VCaP (cell line): ENCODE results near the gene SFSWAP.
"Not testable (repeated sequence)": the region's sequence is repeated elsewhere in the genome, so short reads cannot be mapped to it uniquely, and the experiment has no call there.

Source experiments
- H3K27ac ChIP-seq: fragments of 450-650 bp; 2 replicates; pipeline ENCODE4 v1.5.1; 2017
- CTCF ChIP-seq: fragments of 450-650 bp; conservative IDR thresholded peaks from 2 replicates; pipeline ENCODE4 v1.5.1; 2017; ENCODE audit warnings: mild to moderate bottlenecking, moderate library complexity

SFSWAP gene

GRCh38 chr12:131735476-131736445 is 24.9 kb downstream of the SFSWAP start:
- no peak for TF ChIP-seq CTCF
- H3K27ac ChIP-seq: no peak overlapping the region

DNA sequence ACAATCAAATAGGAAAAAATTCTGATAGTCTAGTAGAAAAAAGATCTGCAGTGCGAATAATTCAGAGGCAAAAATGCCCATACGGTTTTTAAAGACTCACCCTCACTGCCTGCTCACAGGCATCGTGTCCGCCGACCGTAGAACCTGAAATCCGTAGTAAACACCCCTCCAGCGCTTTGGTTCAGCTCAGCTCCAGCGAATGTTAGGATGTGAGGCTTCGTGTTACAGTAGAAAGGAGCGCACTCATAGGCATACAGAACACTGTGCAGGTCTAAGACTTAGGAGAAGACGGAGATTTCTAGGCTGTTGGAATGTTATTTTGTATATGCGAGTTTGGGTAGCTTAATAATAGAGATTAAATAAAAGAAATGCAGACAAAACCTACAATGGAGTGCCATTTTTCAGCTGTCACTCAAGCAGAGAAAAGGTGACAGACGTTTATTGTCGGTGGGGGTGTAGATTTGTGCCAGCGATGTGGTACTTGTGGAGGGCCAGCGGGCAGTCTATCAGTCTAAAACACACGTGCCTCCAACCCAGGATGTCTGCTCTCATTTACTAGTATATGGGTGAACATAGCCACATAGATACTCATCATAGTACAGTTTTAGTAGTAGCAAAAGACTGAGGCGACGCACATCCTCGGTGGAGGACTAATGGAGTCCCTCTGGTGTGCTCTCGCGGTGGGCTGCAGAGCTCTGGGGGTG is 25.7 kb downstream of the SFSWAP start:
- no peak for TF ChIP-seq CTCF
- no peak overlapping the region for H3K27ac ChIP-seq

- TF ChIP-seq CTCF: no peak
Observed at GRCh38 chr12:131737150-131737827, 26.4 kb downstream of the SFSWAP start.

DNA sequence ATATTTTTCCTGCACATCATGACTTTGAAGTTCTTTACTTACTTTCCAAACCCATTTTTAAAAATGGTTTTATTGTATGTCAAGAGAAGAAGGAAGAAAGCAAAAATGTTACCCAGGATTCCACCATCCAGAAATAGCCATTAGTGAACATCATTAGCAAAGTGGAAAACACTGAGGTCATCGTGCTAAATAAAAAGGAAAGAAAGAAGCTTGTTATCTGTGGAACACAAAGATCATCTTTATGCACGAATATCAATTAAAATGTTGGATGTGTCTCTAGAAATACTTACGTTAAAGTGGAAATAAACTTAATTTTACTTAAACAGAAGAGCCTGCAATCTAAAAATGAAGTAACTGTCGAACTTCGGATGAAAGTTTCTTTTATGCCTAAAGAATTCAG is 27.3 kb downstream of the SFSWAP start:
- TF ChIP-seq CTCF: no peak
- no peak overlapping the region for H3K27ac ChIP-seq

More at GRCh38 chr12:131737150-131737827, 26.4 kb downstream of the SFSWAP start:
- no peak overlapping the region for H3K27ac ChIP-seq

DNA sequence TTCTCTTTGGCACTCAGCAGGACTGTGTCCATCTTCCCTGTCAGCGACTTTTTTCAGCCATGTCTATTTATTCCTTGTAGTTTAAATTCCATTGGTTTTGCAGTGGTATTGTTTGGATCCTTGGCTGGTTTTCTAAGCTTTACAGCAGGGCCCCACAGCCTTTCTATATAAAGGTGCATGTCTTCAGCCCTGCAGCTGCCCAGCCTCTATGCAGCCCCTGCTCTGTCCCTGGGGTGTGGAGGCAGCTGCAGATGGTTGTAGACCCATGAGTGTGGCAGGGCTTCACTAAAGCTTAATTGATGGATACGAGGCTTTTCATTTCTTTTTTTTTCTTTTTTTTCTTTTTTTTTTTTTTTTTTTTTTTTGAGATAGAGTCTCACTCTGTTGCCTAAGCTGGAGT is 29.7 kb downstream of the SFSWAP start:
- TF ChIP-seq CTCF: no peak
- no peak overlapping the region for H3K27ac ChIP-seq

DNA sequence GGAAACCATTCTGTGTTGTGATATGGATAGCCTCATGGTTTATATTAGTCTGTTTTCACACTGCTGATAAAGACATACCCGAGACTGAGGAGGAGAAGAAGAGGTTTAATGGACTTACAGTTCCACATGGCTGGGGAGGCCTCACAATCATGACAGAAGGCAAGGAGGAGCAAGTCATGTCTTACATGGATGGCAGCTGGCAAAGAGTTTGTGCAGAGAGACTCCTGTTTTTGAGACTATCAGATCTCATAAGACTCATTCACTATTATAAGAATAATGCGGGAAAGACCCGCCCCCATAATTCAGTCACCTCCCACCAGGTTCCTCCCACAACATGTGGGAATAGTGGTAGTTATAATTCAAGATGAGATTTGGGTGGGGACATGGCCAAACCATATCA is 31.9 kb downstream of the SFSWAP start:
- H3K27ac ChIP-seq: not testable (repeated sequence)

DNA sequence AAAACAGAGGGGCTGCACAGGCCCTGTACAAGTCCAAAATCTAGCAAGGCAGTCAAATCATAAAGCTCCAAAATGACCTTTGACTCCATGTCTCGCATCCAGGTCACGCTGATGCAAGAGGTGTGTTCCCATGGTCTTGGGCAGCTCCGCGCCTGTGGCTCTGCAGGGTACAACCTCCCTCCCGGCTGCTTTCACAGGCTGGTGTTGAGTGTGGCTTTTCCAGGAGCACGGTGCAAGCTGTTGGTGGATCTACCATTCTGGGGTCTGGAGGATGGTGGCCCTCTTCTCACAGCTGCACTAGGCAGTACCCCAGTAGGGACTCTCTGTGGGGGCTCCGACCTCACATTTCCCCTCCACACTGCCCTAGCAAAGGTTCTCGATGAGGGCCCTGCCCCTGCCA is 32.5 kb downstream of the SFSWAP start:
- H3K27ac ChIP-seq: not testable (repeated sequence)

DNA sequence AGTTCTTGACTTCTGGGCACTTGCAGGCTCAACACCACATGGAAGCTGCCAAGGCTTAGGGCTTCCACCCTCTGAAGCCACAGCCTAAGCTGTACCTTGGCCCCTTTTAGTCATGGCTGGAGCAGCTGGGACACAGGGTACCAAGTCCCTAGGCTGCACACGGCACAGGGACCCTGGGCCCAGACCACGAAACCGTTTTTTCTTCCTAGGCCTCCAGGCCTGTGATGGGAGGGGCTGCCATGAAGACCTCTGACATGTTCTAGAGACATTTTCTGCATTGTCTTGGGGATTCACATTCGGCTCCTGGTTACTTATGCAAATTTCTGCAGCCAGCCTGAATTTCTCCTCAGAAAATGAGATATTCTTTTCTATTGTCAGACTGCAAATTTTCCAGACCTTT is 33.0 kb downstream of the SFSWAP start:
- H3K27ac ChIP-seq: not testable (repeated sequence)

DNA sequence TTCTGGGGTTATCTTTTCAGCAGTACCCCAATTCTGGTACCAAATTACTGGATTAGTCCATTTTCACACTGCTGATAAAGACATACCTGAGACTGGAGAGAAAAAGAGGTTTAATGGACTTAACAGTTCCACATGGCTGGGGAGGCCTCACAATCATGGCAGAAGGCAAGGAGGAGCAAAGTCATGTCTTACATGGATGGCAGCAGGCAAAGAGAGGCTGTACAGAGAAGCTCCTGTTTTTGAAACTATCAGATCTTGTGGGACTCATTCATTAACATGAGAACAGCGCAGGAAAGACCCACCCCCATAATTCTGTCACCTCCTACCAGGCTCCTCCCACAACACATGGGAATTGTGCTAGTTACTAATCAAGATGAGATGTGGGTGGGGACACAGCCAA is 33.8 kb downstream of the SFSWAP start:
- H3K27ac ChIP-seq: not testable (repeated sequence)
